Measurements from ENCODE around the gene PLP2. TPM values are rescaled to one million over a fixed set of nuclear protein-coding genes. Genes with fewer than 3 reads are reported as not detected.
"Not testable (repeated sequence)": the region's sequence is repeated elsewhere in the genome, so short reads cannot be mapped to it uniquely, and the experiment has no call there.

Gene PLP2
- total RNA-seq, 1 donor from 2014 or later, result 67.0 TPM

- no peak for ATAC-seq
- intact Hi-C loops (cut with DNase I), result no loop called here
- DNase-seq (ENCODE audit: missing footprints), result no peak
These were observed 10.8 kb upstream of the PLP2 start for GRCh38 chrX:49160908-49161307.

GRCh38 chrX:49161632-49162031, 10.1 kb upstream of the PLP2 start:
- no peak for ATAC-seq
- intact Hi-C loops (cut with DNase I), result loop anchor here (2.0 kb wide), 1 partner anchor 73 kb away; the partner anchor contains the start of gene CCDC22
- no peak for DNase-seq (ENCODE audit: missing footprints)

GRCh38 chrX:49162620-49163019, 9.1 kb upstream of the PLP2 start, which contains the start of gene MAGIX:
MAGIX (plus strand) TSS chrX:49162758; CDS start chrX:49162890, 132 bp downstream.
- no peak for DNase-seq (ENCODE audit: missing footprints)
- intact Hi-C loops (cut with DNase I), result loop anchor here (2.0 kb wide), 1 partner anchor 72 kb away; the partner anchor contains the start of gene CCDC22
- no peak for ATAC-seq

GRCh38 chrX:49163555-49164419, 7.9 kb upstream of the PLP2 start:
- DNase-seq (ENCODE audit: missing footprints), result peak; percentile 95
- intact Hi-C loops (cut with DNase I), result loop anchor here (2.0 kb wide), 1 partner anchor 71 kb away; the partner anchor contains the start of gene CCDC22
- peak; percentile 72 for ATAC-seq

GRCh38 chrX:49164589-49165360, 6.9 kb upstream of the PLP2 start:
- intact Hi-C loops (cut with DNase I), result no loop called here
- DNase-seq (ENCODE audit: missing footprints) (no peak), ATAC-seq (no peak)

- peak; percentile 43 for ATAC-seq
- peak; percentile 87 for DNase-seq (ENCODE audit: missing footprints)
- intact Hi-C loops (cut with DNase I), result loop anchor here (2.0 kb wide), 1 partner anchor 19 kb away; no protein-coding TSS in a partner anchor
These were observed 5.5 kb upstream of the PLP2 start for GRCh38 chrX:49165901-49166881.

GRCh38 chrX:49166914-49167739, 4.6 kb upstream of the PLP2 start:
- intact Hi-C loops (cut with DNase I), result loop anchor here (2.0 kb wide), 1 partner anchor 18 kb away; no protein-coding TSS in a partner anchor
- peak; percentile 68 for ATAC-seq
- peak; percentile 85 for DNase-seq (ENCODE audit: missing footprints)

- ATAC-seq, result no peak
- intact Hi-C loops (cut with DNase I), result loop anchor here (2.0 kb wide), 1 partner anchor 17 kb away; no protein-coding TSS in a partner anchor
These were observed 4.0 kb upstream of the PLP2 start for GRCh38 chrX:49167740-49168108.

GRCh38 chrX:49172280-49172780, 632 bp downstream of the PLP2 start:
- ATAC-seq, result peak; percentile 78
- intact Hi-C loops (cut with DNase I), result no loop called here

More at GRCh38 chrX:49167740-49168108, 4.0 kb upstream of the PLP2 start:
- DNase-seq (ENCODE audit: missing footprints), result no peak

GRCh38 chrX:49173544-49173943, 1.8 kb downstream of the PLP2 start:
- ATAC-seq; intact Hi-C loops (cut with DNase I): not testable (repeated sequence)

More at GRCh38 chrX:49172280-49172780, 632 bp downstream of the PLP2 start:
- peak; percentile 86 for DNase-seq (ENCODE audit: missing footprints)

GRCh38 chrX:49174723-49175122, 3.0 kb downstream of the PLP2 start:
- DNase-seq (ENCODE audit: missing footprints) (no peak), ATAC-seq (no peak)
- intact Hi-C loops (cut with DNase I), result no loop called here

More at GRCh38 chrX:49173544-49173943, 1.8 kb downstream of the PLP2 start:
- not testable (repeated sequence) for DNase-seq (ENCODE audit: missing footprints)

- intact Hi-C loops (cut with DNase I), result no loop called here
- DNase-seq (ENCODE audit: missing footprints) (no peak), ATAC-seq (no peak)
These were observed 4.0 kb downstream of the PLP2 start for GRCh38 chrX:49175435-49176274.

GRCh38 chrX:49176421-49177326, 5.0 kb downstream of the PLP2 start:
- ATAC-seq (no peak), DNase-seq (ENCODE audit: missing footprints) (no peak)
- intact Hi-C loops (cut with DNase I), result no loop called here

- ATAC-seq (no peak), DNase-seq (ENCODE audit: missing footprints) (no peak)
- intact Hi-C loops (cut with DNase I), result no loop called here
These were observed 5.7 kb downstream of the PLP2 start for GRCh38 chrX:49177338-49177833.

- intact Hi-C loops (cut with DNase I), result no loop called here
- no peak for DNase-seq (ENCODE audit: missing footprints)
These were observed 6.3 kb downstream of the PLP2 start for GRCh38 chrX:49177873-49178480.

More at GRCh38 chrX:49177873-49178480, 6.3 kb downstream of the PLP2 start:
- no peak for ATAC-seq
